ENCODE data around the gene SPPL2B. TPM values are rescaled to one million over a fixed set of nuclear protein-coding genes. Genes with fewer than 3 reads are reported as not detected.
A peak's percentile ranks its signal among the peaks of the same experiment; 100 is the strongest.
"Not testable (repeated sequence)": the region's sequence is repeated elsewhere in the genome, so short reads cannot be mapped to it uniquely, and the experiment has no call there.

The SPPL2B gene
- total RNA-seq = 26.9 TPM
- polyA plus RNA-seq = 40.9 TPM

GRCh38 chr19:2328401-2329148 is at the start of gene SPPL2B, which contains the start of gene LSM7:
TSS of gene SPPL2B (plus strand) at chr19:2328684. CDS start at chr19:2328710, 26 bp downstream.
TSS of gene LSM7 (minus strand) at chr19:2328586. CDS start at chr19:2328566, 20 bp downstream.
- Histone ChIP-seq H3K4me3 (ENCODE audit: low read depth, low read length) (peak within 1 kb of the TSS; percentile 92), H3K27ac (ENCODE audit: low read depth) (peak within 1 kb of the TSS; percentile 60), H3K4me1 (ENCODE audit: insufficient read depth) (peaks cover 2% of the 10 kb centered on the region), H3K36me3 (ENCODE audit: insufficient read depth) (no peaks in the 10 kb centered on the region)
- WGBS = under 1% methylated on average over 89 of the region's 89 CpGs
- DNase-seq (ENCODE audit: extremely low spot score) = peak; percentile 75

- Histone ChIP-seq H3K4me1 (ENCODE audit: insufficient read depth) (no peaks in the 10 kb centered on the region), H3K27ac (ENCODE audit: low read depth) (no peak overlapping the region), H3K4me3 (ENCODE audit: low read depth, low read length) (no peak overlapping the region), H3K36me3 (ENCODE audit: insufficient read depth) (no peaks in the 10 kb centered on the region)
- WGBS = 77% methylated on average over 26 of the region's 26 CpGs
- no peak for DNase-seq (ENCODE audit: extremely low spot score)
Measured at GRCh38 chr19:2280633-2281264, 47.7 kb upstream of the SPPL2B start.

GRCh38 chr19:2281265-2282061 is 47.0 kb upstream of the SPPL2B start:
- peak overlapping the region; percentile 33 for H3K4me3 ChIP-seq (ENCODE audit: low read depth, low read length)
- not testable (repeated sequence) for H3K36me3 ChIP-seq (ENCODE audit: insufficient read depth); DNase-seq (ENCODE audit: extremely low spot score); H3K27ac ChIP-seq (ENCODE audit: low read depth); H3K4me1 ChIP-seq (ENCODE audit: insufficient read depth)
- 27% methylated on average over 16 of the region's 16 CpGs for WGBS

- DNase-seq (ENCODE audit: extremely low spot score) = no peak
- H3K36me3 ChIP-seq (ENCODE audit: insufficient read depth) = no peaks in the 10 kb centered on the region
Measured at GRCh38 chr19:2282062-2282861, 46.2 kb upstream of the SPPL2B start, which contains the start of gene PEAK3. TSS of gene PEAK3 (minus strand) at chr19:2282175. CDS start at chr19:2280931, 1,244 bp downstream.

GRCh38 chr19:2282862-2283237 is 45.6 kb upstream of the SPPL2B start:
- WGBS = 68% methylated on average over 11 of the region's 11 CpGs
- Histone ChIP-seq H3K27ac (ENCODE audit: low read depth) (no peak overlapping the region), H3K4me3 (ENCODE audit: low read depth, low read length) (no peak overlapping the region), H3K4me1 (ENCODE audit: insufficient read depth) (no peaks in the 10 kb centered on the region), H3K36me3 (ENCODE audit: insufficient read depth) (no peaks in the 10 kb centered on the region)
- DNase-seq (ENCODE audit: extremely low spot score) = no peak

More at GRCh38 chr19:2282062-2282861, 46.2 kb upstream of the SPPL2B start, which contains the start of gene PEAK3:
- H3K4me1 ChIP-seq (ENCODE audit: insufficient read depth) = no peaks in the 10 kb centered on the region
- WGBS = 13% methylated on average over 41 of the region's 41 CpGs
- peak within 1 kb of the TSS; percentile 33 for H3K4me3 ChIP-seq (ENCODE audit: low read depth, low read length)
- H3K27ac ChIP-seq (ENCODE audit: low read depth) = no peak within 1 kb of the TSS

- 92% methylated on average over 8 of the region's 8 CpGs for WGBS
- Histone ChIP-seq H3K4me1 (ENCODE audit: insufficient read depth) (no peaks in the 10 kb centered on the region), H3K4me3 (ENCODE audit: low read depth, low read length) (no peak overlapping the region), H3K27ac (ENCODE audit: low read depth) (no peak overlapping the region), H3K36me3 (ENCODE audit: insufficient read depth) (no peaks in the 10 kb centered on the region)
- no peak for DNase-seq (ENCODE audit: extremely low spot score)
Measured at GRCh38 chr19:2283835-2284507, 44.5 kb upstream of the SPPL2B start.

- no peak for DNase-seq (ENCODE audit: extremely low spot score)
- Histone ChIP-seq H3K4me1 (ENCODE audit: insufficient read depth) (no peaks in the 10 kb centered on the region), H3K27ac (ENCODE audit: low read depth) (no peak overlapping the region), H3K4me3 (ENCODE audit: low read depth, low read length) (no peak overlapping the region), H3K36me3 (ENCODE audit: insufficient read depth) (no peaks in the 10 kb centered on the region)
- WGBS = 83% methylated on average over 20 of the region's 20 CpGs
Measured at GRCh38 chr19:2286402-2287140, 41.9 kb upstream of the SPPL2B start.

- Histone ChIP-seq H3K36me3 (ENCODE audit: insufficient read depth) (no peaks in the 10 kb centered on the region), H3K4me1 (ENCODE audit: insufficient read depth) (no peaks in the 10 kb centered on the region), H3K27ac (ENCODE audit: low read depth) (no peak overlapping the region), H3K4me3 (ENCODE audit: low read depth, low read length) (no peak overlapping the region)
- 78% methylated on average over 13 of the region's 13 CpGs for WGBS
- DNase-seq (ENCODE audit: extremely low spot score) = no peak
Measured at GRCh38 chr19:2287585-2288337, 40.7 kb upstream of the SPPL2B start.

GRCh38 chr19:2288338-2288817 is 40.1 kb upstream of the SPPL2B start:
- 86% methylated on average over 17 of the region's 17 CpGs for WGBS

GRCh38 chr19:2288818-2289713 is 39.4 kb upstream of the SPPL2B start:
- Histone ChIP-seq H3K4me3 (ENCODE audit: low read depth, low read length) (no peak overlapping the region), H3K36me3 (ENCODE audit: insufficient read depth) (no peaks in the 10 kb centered on the region), H3K4me1 (ENCODE audit: insufficient read depth) (no peaks in the 10 kb centered on the region), H3K27ac (ENCODE audit: low read depth) (no peak overlapping the region)
- DNase-seq (ENCODE audit: extremely low spot score) = no peak
- 54% methylated on average over 28 of the region's 28 CpGs for WGBS

More at GRCh38 chr19:2288338-2288817, 40.1 kb upstream of the SPPL2B start:
- H3K4me3 ChIP-seq (ENCODE audit: low read depth, low read length) = no peak overlapping the region
- DNase-seq (ENCODE audit: extremely low spot score) = no peak
- H3K27ac ChIP-seq (ENCODE audit: low read depth) = no peak overlapping the region
- no peaks in the 10 kb centered on the region for H3K4me1 ChIP-seq (ENCODE audit: insufficient read depth)
- H3K36me3 ChIP-seq (ENCODE audit: insufficient read depth) = no peaks in the 10 kb centered on the region
